ENCODE measurements around the gene BAIAP2L1. TPM values are rescaled to one million over a fixed set of nuclear protein-coding genes. Genes with fewer than 3 reads are reported as not detected.
A peak's percentile ranks its signal among the peaks of the same experiment; 100 is the strongest.
"Not testable (repeated sequence)": the region's sequence is repeated elsewhere in the genome, so short reads cannot be mapped to it uniquely, and the experiment has no call there.

The BAIAP2L1 gene, protein sequence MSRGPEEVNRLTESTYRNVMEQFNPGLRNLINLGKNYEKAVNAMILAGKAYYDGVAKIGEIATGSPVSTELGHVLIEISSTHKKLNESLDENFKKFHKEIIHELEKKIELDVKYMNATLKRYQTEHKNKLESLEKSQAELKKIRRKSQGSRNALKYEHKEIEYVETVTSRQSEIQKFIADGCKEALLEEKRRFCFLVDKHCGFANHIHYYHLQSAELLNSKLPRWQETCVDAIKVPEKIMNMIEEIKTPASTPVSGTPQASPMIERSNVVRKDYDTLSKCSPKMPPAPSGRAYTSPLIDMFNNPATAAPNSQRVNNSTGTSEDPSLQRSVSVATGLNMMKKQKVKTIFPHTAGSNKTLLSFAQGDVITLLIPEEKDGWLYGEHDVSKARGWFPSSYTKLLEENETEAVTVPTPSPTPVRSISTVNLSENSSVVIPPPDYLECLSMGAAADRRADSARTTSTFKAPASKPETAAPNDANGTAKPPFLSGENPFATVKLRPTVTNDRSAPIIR
- 1.3 and 1.4 TPM in 2 replicates for total RNA-seq

DNA sequence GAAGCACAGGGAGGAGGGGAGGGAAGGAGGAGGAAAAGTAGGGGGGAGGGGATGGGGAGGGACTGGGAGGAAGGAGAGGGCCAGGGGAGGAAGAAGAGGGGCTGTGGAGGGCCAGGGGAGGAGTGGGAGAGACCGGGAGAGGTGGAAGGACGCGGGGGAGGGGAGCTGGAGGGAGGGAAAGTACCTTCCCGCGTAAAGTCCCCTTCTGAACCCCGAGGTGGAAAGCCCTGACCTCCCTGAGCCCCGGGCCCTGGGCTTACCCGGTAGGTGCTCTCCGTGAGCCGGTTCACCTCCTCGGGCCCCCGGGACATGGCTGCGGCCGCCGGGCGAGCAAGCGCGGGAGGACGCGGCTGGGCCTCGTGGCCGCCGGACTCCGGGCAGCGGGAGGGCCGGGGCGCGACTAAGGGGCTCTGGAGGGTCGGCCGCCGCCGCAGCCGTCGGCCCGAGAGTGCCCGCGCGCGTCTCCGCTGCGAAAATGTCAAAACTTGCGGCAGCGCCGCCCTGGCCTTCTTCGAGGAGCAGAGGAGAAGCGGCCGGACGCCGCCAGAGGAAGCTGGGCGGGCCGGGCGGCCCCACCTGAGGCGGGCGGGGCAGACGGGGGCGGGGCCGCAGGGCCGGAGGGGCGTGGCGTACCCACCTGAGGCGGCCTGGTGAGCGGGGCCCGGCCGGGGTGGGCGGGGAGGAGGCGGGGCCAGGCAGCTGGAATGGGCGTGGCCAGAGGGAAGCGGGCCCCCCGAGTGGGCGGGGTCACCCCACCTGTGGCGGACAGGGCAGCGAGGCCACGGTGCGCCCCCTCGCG, at the start of gene BAIAP2L1:
TSS of gene BAIAP2L1 (minus strand) at position 549 of the 799 bp plus-strand sequence. CDS start at position 311, 238 bp downstream.
- H3K27ac Mint-ChIP-seq = no peak within 1 kb of the TSS
- no peaks in the 10 kb centered on the region for H3K9me3 Mint-ChIP-seq
- peak within 1 kb of the TSS; percentile 48 for H3K4me3 Mint-ChIP-seq
- no peaks in the 10 kb centered on the region for H3K4me1 Mint-ChIP-seq
- no peaks in the 10 kb centered on the region for H3K36me3 Mint-ChIP-seq (ENCODE audit: low read depth)
- intact Hi-C loops (cut with micrococcal nuclease) = loop anchor here (10.0 kb wide), 1 partner anchor 116 kb away; the partner anchor contains the start of gene BRI3
- peaks cover 16% of the 10 kb centered on the region for H3K27me3 Mint-ChIP-seq
- peak; percentile 91 for DNase-seq

DNA sequence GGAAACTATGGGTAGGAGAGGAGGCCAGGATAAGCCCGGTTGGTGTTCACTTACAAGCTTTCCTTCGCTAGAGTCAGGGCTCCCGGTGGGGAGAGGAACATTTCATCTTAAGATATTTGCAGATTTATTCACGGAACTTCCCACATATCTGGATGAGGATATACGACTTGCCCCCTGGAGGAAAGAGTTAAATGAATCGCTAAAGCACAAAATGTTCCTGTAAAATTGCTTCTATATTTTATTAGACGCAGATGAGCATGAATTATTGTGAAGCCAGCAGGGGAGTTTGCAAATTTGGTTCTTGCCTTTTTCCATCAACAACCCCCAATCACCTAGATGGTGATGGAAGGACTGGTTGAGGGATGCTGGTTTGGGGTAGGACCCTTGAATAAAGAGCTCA, 47.9 kb upstream of the BAIAP2L1 start:
- H3K4me3 Mint-ChIP-seq = no peak overlapping the region
- no peak overlapping the region for H3K27ac Mint-ChIP-seq
- no peaks in the 10 kb centered on the region for H3K36me3 Mint-ChIP-seq (ENCODE audit: low read depth)

DNA sequence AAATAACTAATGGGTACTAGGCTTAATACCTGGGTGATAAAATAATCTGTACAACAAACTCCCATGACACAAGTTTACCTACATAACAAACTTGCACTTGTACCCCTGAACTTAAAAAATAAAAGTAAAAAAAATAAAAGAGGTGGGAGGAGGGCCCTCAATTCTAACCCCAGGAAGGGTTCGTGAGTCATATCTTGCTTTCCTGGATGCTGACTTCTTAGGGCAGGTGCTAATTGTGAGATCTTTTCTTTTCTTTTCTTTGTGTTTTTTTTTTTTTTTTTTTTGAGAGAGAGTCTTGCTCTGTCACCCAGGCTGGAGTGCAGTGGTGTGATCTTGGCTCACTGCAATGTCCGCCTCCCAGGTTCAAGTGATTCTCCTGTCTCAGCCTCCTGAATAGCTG, 40.1 kb upstream of the BAIAP2L1 start:
- peaks cover 13% of the 10 kb centered on the region for H3K9me3 Mint-ChIP-seq
- H3K4me3 Mint-ChIP-seq; H3K27ac Mint-ChIP-seq; H3K4me1 Mint-ChIP-seq; intact Hi-C loops (cut with micrococcal nuclease); DNase-seq; H3K36me3 Mint-ChIP-seq (ENCODE audit: low read depth); H3K27me3 Mint-ChIP-seq: not testable (repeated sequence)

More for the DNA sequence above, 47.9 kb upstream of the BAIAP2L1 start:
- H3K9me3 Mint-ChIP-seq = peaks cover 3% of the 10 kb centered on the region
- intact Hi-C loops (cut with micrococcal nuclease) = no loop called here
- DNase-seq = no peak
- no peaks in the 10 kb centered on the region for H3K4me1 Mint-ChIP-seq
- no peaks in the 10 kb centered on the region for H3K27me3 Mint-ChIP-seq

DNA sequence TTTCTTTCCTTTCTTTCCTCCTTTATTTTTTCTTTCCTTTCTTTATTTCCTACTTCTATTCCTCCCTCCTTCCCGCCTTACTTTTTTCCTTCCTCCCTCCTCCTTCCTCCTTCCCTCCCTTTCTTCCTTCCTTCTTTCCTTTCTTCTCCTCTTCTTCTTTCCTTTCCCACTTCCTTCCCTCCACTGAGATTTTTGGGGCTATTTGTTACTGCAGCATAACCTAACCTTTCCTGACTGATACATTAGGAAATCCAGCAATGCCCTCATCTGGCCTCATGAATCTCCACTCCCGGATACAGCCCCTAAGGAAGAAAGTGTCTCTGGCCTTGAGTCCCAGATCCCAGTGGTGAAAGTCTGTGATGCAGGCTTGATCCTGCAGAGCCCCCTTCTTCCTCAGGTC, 38.6 kb upstream of the BAIAP2L1 start:
- peaks cover 13% of the 10 kb centered on the region for H3K9me3 Mint-ChIP-seq
- DNase-seq = no peak
- intact Hi-C loops (cut with micrococcal nuclease) = no loop called here

DNA sequence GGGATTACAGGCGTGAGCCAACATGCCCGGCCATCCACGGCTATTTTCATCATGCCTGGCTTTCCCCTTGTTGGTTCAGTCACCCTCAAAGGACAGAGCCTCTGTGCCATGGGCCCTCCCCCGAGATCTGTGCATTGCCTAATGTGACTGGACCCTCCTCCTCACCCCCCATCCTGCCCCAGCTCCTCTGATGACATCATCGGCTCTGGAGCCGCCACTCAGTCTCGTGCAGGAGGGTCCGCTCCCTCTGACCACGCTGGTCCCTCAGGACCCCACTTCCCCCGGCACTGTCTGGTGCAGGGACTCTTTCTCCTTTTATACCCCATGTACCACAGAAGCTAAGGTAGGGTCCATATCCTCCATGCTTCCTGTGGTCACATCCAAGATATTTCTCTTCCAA, 33.2 kb upstream of the BAIAP2L1 start:
- no peak overlapping the region for H3K4me3 Mint-ChIP-seq
- intact Hi-C loops (cut with micrococcal nuclease) = no loop called here
- H3K27me3 Mint-ChIP-seq = no peaks in the 10 kb centered on the region
- H3K4me1 Mint-ChIP-seq = peaks cover 5% of the 10 kb centered on the region
- H3K27ac Mint-ChIP-seq = no peak overlapping the region
- H3K9me3 Mint-ChIP-seq = peaks cover 6% of the 10 kb centered on the region
- H3K36me3 Mint-ChIP-seq (ENCODE audit: low read depth) = no peaks in the 10 kb centered on the region
- no peak for DNase-seq

More for the DNA sequence above, 38.6 kb upstream of the BAIAP2L1 start:
- Mint-ChIP-seq H3K27me3 (no peaks in the 10 kb centered on the region), H3K4me3 (no peak overlapping the region), H3K4me1 (peaks cover 5% of the 10 kb centered on the region), H3K27ac (no peak overlapping the region), H3K36me3 (ENCODE audit: low read depth) (no peaks in the 10 kb centered on the region)

DNA sequence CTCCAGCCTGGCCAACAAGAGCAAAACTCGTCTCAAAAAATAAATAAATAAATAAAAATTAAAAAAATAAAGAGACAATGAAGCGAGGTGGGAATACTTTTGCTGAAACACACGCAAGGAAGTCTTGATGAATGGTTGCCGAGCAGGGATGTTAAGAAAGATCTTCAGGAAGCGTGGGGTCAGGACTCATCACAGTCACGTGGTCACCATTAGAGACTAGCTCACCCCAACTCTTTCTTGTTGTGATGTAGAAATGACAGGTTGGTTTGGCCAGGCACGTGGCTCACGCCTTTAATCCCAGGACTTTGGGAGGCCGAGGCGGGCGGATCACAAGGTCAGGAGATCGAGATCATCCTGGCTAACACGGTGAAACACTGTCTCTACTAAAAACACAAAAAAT, 28.9 kb upstream of the BAIAP2L1 start:
- Mint-ChIP-seq H3K27me3 (no peaks in the 10 kb centered on the region), H3K4me1 (no peaks in the 10 kb centered on the region), H3K9me3 (no peaks in the 10 kb centered on the region), H3K27ac (no peak overlapping the region), H3K4me3 (no peak overlapping the region), H3K36me3 (ENCODE audit: low read depth) (no peaks in the 10 kb centered on the region)
- no peak for DNase-seq
- intact Hi-C loops (cut with micrococcal nuclease) = no loop called here

DNA sequence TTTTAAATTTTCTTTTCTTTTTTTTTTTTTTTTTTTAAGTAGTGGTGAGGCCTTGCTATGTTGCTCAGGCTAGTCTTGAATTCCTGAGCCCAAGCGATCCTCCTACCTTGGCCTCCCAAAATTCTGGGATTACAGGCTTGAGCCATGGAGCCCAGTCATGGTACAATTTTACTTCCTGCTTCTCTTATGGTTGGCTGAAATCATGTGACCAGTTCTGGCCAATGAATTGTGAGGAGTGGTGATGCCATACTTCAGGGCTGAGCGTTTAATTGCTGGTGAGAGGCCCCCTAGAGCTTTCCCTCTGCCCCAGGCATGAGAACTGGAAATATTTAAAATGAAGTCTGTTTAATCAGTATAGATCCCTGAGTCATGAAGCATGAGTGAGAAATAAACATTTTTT, 22.2 kb upstream of the BAIAP2L1 start:
- no peaks in the 10 kb centered on the region for H3K36me3 Mint-ChIP-seq (ENCODE audit: low read depth)
- no peaks in the 10 kb centered on the region for H3K9me3 Mint-ChIP-seq
- DNase-seq = no peak
- no peak overlapping the region for H3K27ac Mint-ChIP-seq
- no peak overlapping the region for H3K4me3 Mint-ChIP-seq
- no peaks in the 10 kb centered on the region for H3K4me1 Mint-ChIP-seq
- H3K27me3 Mint-ChIP-seq = no peaks in the 10 kb centered on the region
- intact Hi-C loops (cut with micrococcal nuclease) = no loop called here

DNA sequence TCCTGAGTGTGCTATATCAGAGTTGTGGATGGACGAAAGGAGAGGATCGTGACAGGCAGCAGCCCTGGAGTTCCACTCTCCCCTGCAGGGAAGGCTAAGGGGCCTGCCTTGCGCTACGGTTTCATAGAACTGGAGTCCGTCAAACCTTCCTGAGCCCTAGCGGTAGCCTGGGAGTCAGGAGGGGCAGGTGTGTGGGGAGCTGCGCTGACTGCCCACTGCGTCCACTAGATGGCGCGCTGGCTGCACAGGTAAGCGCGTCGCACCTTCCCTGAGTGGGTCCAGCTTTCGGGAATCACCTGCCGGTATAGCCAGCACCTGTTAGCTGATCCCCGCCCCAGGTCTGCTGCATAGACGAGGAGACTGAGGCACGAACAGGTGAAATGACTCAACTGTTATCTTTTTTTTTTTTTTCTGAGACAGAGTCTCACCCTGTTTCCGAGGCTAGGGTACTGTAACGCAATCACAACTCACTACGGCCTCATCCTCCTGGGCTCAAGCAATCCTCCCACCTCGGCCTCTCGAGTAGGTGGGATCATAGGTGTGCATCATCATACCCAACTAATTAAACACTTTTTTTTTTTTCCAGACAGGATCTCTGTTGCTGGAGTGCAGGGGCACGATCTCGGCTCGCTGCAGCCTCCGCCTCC, 20.2 kb upstream of the BAIAP2L1 start:
- Mint-ChIP-seq H3K27ac (no peak overlapping the region), H3K36me3 (ENCODE audit: low read depth) (no peaks in the 10 kb centered on the region), H3K4me3 (no peak overlapping the region), H3K4me1 (no peaks in the 10 kb centered on the region), H3K27me3 (no peaks in the 10 kb centered on the region), H3K9me3 (no peaks in the 10 kb centered on the region)
- intact Hi-C loops (cut with micrococcal nuclease) = no loop called here
- DNase-seq = peak; percentile 85

DNA sequence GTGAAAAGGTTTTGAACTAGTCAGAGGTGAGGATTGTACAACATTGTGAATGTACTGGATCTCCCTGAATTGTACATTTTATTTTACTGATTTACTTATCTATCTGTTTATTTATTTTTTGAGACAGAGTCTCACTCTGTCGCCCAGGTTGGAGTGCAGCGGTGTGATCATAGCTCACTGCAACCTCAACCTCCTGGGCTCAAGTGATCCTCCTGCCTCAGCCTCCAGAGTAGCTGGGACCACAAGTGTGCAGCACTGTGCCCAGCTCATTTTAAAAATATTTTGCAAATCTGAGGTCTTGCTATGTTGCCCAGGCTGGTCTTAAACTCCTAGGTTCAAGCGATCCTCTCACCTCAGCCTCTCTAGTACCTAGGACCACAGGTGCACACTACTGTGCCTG, 19.1 kb upstream of the BAIAP2L1 start:
- H3K27me3 Mint-ChIP-seq; DNase-seq; H3K9me3 Mint-ChIP-seq; H3K27ac Mint-ChIP-seq; intact Hi-C loops (cut with micrococcal nuclease); H3K36me3 Mint-ChIP-seq (ENCODE audit: low read depth); H3K4me1 Mint-ChIP-seq; H3K4me3 Mint-ChIP-seq: not testable (repeated sequence)

DNA sequence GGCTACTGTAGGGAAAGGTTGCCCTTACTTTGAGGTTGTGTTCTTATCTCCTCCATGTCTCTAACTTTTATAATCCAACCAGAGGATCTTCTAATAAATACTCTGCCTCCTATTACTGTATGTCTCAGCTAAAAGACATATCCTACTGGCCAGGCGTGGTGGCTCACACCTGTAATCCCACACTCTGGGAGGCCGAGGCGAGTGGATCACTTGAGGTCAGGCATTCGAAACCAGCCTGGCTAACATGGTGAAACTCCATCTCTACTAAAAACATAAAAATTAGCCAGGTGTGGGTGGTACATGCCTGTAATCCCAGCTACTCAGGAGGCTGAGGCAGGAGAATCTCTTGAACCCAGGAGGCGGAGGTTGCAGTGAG, 18.4 kb upstream of the BAIAP2L1 start:
- H3K4me1 Mint-ChIP-seq; H3K9me3 Mint-ChIP-seq; intact Hi-C loops (cut with micrococcal nuclease); H3K27me3 Mint-ChIP-seq; H3K4me3 Mint-ChIP-seq; H3K36me3 Mint-ChIP-seq (ENCODE audit: low read depth); H3K27ac Mint-ChIP-seq; DNase-seq: not testable (repeated sequence)

DNA sequence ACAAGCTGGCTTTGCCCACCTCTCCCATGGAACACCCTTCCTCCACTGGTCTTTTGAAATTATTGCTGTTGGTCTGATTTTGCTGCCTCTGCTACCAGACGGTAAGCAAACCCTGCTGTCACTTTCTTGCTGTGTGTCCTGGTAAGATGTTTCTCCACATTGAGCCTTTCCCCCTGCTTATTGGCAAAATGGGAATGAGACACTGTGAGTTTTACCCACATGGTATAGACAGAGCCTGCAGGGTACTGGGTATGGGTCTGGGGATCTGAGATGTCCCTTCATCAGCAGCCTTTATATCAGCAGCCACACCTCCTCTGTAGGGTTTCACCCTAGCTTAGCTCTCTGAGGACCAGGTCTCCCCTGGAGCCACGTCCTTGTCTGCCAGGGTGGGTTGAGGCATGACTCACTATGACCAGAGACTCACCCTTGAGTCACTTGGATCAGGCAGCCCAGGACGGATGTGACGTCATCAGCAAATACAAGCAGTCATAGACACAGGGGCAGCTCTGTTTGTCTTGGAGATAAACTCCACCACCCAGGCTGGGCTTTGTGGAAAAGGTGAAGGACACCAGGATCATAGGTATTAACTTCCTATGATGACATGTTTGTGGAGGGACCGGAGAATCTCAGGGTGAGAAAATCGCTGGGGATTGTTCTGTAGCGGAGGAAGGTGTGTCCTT, 17.9 kb upstream of the BAIAP2L1 start:
- DNase-seq = no peak
- Mint-ChIP-seq H3K9me3 (no peaks in the 10 kb centered on the region), H3K4me3 (no peak overlapping the region), H3K27ac (no peak overlapping the region), H3K4me1 (no peaks in the 10 kb centered on the region), H3K36me3 (ENCODE audit: low read depth) (no peaks in the 10 kb centered on the region), H3K27me3 (no peaks in the 10 kb centered on the region)
- intact Hi-C loops (cut with micrococcal nuclease) = no loop called here

DNA sequence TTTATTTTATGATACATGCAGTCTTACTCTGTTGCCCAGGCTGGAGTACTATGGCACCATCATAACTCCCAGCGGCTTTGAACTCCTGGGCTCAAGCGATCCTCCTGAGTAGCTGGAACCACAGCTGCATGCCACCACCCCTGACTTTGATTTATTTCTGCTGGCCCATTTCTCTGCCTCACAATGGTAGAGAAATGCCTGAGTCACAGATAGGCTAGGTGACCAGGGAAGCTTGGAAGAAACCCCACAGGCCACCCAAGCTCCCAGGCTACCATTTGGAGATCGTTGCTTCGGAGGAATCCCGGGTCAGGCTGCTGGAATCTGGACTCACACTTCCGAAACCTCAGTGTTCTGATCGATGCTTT, 17.4 kb upstream of the BAIAP2L1 start:
- Mint-ChIP-seq H3K9me3 (no peaks in the 10 kb centered on the region), H3K4me1 (no peaks in the 10 kb centered on the region), H3K36me3 (ENCODE audit: low read depth) (no peaks in the 10 kb centered on the region), H3K4me3 (no peak overlapping the region), H3K27ac (no peak overlapping the region), H3K27me3 (no peaks in the 10 kb centered on the region)
- DNase-seq = no peak
- intact Hi-C loops (cut with micrococcal nuclease) = no loop called here

DNA sequence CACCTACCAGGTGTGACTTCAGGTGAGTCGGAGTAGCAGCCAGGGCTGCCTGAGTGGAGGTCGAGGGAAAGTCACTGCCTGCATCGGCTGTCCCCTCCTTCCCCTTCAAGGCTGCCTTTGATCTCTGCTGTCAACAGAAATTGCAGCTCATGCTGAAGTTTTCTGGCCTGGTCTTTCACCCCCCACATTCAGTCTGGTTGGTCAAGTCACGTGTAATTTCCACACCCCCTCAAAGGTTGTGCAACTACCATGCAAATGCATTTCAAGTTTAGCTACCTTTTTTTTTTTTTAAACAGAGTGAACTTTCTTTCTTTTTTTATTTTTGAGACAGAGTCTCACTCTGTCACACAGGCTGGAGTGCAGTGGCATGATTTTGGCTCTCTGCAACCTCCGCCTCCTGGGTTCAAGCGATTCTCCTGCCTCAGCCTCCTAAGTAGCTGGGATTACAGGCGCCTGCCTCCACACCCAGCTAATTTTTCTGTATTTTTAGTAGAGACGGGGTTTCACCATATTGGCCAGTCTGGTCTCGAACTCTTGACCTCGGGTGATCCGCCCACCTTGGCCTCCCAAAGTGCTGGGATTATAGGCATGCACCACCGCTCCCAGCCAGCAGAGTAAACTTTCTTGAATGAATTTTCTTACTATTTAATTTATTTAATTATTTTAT, 16.8 kb upstream of the BAIAP2L1 start:
- H3K27ac Mint-ChIP-seq; DNase-seq; intact Hi-C loops (cut with micrococcal nuclease); H3K27me3 Mint-ChIP-seq; H3K9me3 Mint-ChIP-seq; H3K36me3 Mint-ChIP-seq (ENCODE audit: low read depth); H3K4me3 Mint-ChIP-seq; H3K4me1 Mint-ChIP-seq: not testable (repeated sequence)
